Tibial artery (tissue), 4 donors: Measurements from ENCODE around the gene EEF1A2.
A peak's percentile ranks its signal among the peaks of the same experiment; 100 is the strongest.

ENCODE experiments used
- DNase-seq, 2 donors: peaks; one replicate each; pipeline ENCODE4 v3.0.0-alpha.2; 2019
- H3K27ac ChIP-seq, 2 donors: fragments of 200-600 bp; sonication (generic) in 1 of 2; 1 replicate in 1 of 2; 2 replicates in 1 of 2; pipeline ENCODE4 v1.5.1; 2018 to 2019; ENCODE audit warnings: mild to moderate bottlenecking in 1 of 2
- H3K27me3 ChIP-seq, 2 donors: fragments of 200-600 bp; sonication (generic) in 1 of 2; one replicate each; pipeline versions ENCODE4 v1.5.1 to v1.6.0; 2016 to 2019
- H3K36me3 ChIP-seq, 3 donors: fragments of 200-600 bp; sonication (generic) in 2 of 3; one replicate each; pipeline ENCODE4 v1.5.1; 2016 to 2019; ENCODE audit warnings: mild to moderate bottlenecking in 2 of 3
- H3K4me1 ChIP-seq, 4 donors: fragments of 200-600 bp; sonication (generic) in 2 of 4; 1 replicate in 3 of 4; 2 replicates in 1 of 4; pipeline ENCODE4 v1.5.1; 2016 to 2019
- H3K4me3 ChIP-seq, 2 donors: fragments of 200-600 bp; sonication (generic) in 1 of 2; 1 replicate in 1 of 2; 2 replicates in 1 of 2; pipeline ENCODE4 v1.5.1; 2018 to 2019; ENCODE audit warnings: mild to moderate bottlenecking in 2 of 2
- H3K9me3 ChIP-seq, 3 donors: fragments of 200-600 bp; sonication (generic) in 1 of 3; one replicate each; pipeline ENCODE4 v1.5.1; 2016 to 2019
- intact Hi-C: fragments of 100-400 bp; cut with DNase I; formaldehyde crosslinking; loops from one replicate; pipeline ENCODE4 v1.15.0; 2023; ENCODE audit warnings: low total_unique reads
- TF ChIP-seq, protein P1 (sequence below), 2 experiments: fragments of 200-600 bp in 1 of 2; fragments of 450-650 bp in 1 of 2; IDR thresholded peaks; one replicate each; pipeline ENCODE4 v1.5.1; 2017 to 2019; ENCODE audit warnings: antibody characterized with exemption in 2 of 2, mild to moderate bottlenecking in 1 of 2, moderate library complexity in 1 of 2

EEF1A2 gene

DNA sequence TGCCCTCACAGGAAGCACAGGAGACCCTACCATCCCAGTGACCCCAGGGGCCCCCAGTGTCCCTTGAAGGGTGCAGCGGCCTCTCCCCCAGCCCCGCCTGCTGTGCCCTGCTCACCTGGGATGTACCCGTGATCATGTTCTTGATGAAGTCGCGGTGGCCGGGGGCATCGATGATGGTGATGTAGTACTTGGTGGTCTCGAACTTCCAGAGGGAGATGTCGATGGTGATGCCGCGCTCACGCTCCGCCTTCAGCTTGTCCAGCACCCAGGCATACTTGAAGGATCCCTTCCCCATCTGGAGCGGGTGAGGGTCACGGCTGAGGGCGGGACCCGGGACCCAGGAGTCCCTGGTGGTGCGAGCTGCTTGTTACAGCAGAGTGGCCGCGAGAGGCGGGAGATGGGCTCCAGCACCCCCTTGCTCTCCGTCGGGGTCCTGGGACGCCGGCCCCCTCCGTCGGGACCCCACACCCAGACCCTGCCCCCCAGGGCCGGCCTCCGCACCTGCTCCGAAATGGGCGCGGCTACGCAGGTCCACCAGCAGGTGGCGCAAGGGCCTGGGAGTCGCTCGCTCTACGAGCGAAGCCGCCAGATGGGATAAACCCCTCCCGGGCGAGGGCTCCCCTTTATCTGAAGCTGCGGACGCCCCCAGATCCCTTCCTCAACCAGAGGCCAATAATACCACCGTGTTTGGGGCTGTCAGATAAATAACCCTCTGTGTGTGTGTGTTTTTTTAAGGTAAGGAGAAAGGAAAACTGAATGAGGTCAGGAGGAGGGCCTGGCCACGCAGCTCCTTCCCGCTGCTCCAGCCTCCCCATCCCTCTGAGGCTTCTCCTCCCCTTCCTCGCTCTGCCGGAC, 2.9 kb downstream of the EEF1A2 start:
- H3K4me3 ChIP-seq = peak overlapping the region; percentile 14 to 42
- no peak overlapping the region for H3K27ac ChIP-seq
- no peaks in the 10 kb centered on the region for H3K36me3 ChIP-seq
- TF ChIP-seq, protein P1, sequence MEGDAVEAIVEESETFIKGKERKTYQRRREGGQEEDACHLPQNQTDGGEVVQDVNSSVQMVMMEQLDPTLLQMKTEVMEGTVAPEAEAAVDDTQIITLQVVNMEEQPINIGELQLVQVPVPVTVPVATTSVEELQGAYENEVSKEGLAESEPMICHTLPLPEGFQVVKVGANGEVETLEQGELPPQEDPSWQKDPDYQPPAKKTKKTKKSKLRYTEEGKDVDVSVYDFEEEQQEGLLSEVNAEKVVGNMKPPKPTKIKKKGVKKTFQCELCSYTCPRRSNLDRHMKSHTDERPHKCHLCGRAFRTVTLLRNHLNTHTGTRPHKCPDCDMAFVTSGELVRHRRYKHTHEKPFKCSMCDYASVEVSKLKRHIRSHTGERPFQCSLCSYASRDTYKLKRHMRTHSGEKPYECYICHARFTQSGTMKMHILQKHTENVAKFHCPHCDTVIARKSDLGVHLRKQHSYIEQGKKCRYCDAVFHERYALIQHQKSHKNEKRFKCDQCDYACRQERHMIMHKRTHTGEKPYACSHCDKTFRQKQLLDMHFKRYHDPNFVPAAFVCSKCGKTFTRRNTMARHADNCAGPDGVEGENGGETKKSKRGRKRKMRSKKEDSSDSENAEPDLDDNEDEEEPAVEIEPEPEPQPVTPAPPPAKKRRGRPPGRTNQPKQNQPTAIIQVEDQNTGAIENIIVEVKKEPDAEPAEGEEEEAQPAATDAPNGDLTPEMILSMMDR (IDR thresholded peaks at IDR 0.05) = peak; percentile 79 to 91
- intact Hi-C loops = no loop called here
- H3K27me3 ChIP-seq = peaks cover 0 to 87% of the 10 kb centered on the region in 2 donors
- peaks cover 0 to 35% (median 28%) of the 10 kb centered on the region in 4 donors for H3K4me1 ChIP-seq
- peak in 1 of 2 donors; percentile 44 for DNase-seq
- H3K9me3 ChIP-seq = no peaks in the 10 kb centered on the region

DNA sequence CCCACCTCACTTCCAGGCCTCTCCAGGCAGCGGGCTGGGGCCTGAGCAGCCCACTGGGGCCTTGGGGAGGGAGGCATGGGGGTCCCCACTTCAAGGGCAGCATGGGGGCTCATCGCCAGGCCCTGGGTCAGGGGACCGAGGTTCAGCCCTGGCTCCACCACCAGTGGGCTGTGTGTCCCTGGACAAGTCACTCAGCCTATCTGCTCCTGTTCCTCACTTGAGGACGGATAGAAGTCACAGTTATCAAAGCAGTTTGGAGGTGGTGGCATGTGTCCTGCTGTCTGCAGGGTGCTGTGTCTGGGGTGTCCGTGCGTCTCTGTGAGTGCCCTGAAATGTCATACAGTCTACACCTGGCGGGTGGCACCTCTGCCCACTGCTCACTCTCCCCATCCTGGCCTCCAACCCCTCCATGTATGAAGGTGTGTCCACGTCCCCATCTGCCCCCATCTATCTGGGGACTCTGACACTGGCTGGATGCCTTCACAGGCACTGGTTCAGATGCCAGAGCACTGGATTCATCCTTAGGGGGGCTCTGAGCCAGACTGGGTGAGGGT, 3.6 kb downstream of the EEF1A2 start:
- Histone ChIP-seq H3K36me3 (no peaks in the 10 kb centered on the region), H3K27me3 (peaks cover 0 to 87% of the 10 kb centered on the region in 2 donors), H3K4me3 (no peak overlapping the region)

DNA sequence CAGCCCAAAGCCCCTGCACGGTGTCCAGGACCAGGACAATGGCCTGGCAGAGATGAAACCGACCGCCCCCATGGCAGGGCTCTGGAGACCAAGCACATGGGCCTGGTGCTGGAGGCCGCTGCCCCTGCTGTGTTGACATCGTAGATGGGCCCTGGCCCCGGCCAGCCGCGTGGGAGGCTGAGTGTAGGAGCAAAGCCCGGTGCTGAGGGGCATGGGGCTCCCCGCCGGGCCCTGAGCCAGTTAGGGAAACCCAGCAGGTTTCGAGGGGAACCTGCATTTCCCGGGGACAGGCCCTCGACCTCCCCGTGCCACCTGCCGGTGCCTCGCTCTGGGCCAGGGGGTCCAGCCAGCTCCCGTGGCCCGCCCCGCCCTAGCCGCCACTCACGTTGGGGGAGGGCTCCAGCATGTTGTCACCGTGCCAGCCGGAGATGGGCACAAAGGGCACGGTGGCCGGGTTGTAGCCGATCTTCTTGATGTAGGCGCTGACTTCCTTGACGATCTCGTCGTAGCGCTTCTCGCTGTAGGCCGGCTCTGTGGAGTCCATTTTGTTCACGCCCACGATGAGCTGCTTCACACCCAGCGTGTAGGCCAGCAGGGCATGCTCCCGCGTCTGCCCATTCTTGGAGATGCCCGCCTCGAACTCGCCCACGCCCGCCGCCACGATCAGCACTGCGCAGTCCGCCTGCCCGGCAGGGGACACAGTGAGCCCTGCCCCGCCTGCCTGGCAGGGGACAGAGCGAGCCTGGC, 4.3 kb downstream of the EEF1A2 start:
- Histone ChIP-seq H3K4me3 (no peak overlapping the region), H3K36me3 (no peaks in the 10 kb centered on the region)

More for the DNA sequence above, 3.6 kb downstream of the EEF1A2 start:
- no peak overlapping the region for H3K27ac ChIP-seq
- H3K4me1 ChIP-seq = peaks cover 0 to 35% (median 28%) of the 10 kb centered on the region in 4 donors
- TF ChIP-seq, protein P1 (IDR thresholded peaks at IDR 0.05) = no peak
- H3K9me3 ChIP-seq = no peaks in the 10 kb centered on the region
- no peak for DNase-seq
- intact Hi-C loops = no loop called here

DNA sequence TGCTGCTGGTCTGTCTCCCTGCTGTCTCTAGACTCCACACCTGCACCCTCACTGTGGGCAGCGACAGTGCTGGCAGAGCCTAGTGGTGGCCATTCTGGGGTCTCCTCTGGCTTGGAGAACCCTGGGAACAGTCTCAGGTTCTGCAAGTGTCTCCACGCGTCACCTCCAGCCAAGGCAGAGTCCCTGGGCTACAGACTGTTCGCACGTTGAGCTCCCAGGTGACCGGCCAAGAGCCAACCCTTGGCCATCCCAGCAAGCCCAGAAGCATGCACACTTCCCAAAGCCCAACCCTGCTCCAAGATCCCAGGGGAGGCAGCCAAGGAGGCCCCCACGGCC, 4.8 kb downstream of the EEF1A2 start:
- H3K36me3 ChIP-seq = no peaks in the 10 kb centered on the region
- no peak for DNase-seq
- H3K27ac ChIP-seq = no peak overlapping the region
- H3K9me3 ChIP-seq = no peaks in the 10 kb centered on the region
- TF ChIP-seq, protein P1 (IDR thresholded peaks at IDR 0.05) = no peak
- no peak overlapping the region for H3K4me3 ChIP-seq
- peaks cover 0 to 29% (median 24%) of the 10 kb centered on the region in 4 donors for H3K4me1 ChIP-seq
- intact Hi-C loops = no loop called here
- H3K27me3 ChIP-seq = peaks cover 0 to 87% of the 10 kb centered on the region in 2 donors

More for the DNA sequence above, 4.3 kb downstream of the EEF1A2 start:
- no peak for DNase-seq
- peaks cover 0 to 87% of the 10 kb centered on the region in 2 donors for H3K27me3 ChIP-seq
- intact Hi-C loops = no loop called here
- no peaks in the 10 kb centered on the region for H3K9me3 ChIP-seq
- H3K4me1 ChIP-seq = peaks cover 0 to 35% (median 27%) of the 10 kb centered on the region in 4 donors
- TF ChIP-seq, protein P1 (IDR thresholded peaks at IDR 0.05) = no peak
- H3K27ac ChIP-seq = no peak overlapping the region

DNA sequence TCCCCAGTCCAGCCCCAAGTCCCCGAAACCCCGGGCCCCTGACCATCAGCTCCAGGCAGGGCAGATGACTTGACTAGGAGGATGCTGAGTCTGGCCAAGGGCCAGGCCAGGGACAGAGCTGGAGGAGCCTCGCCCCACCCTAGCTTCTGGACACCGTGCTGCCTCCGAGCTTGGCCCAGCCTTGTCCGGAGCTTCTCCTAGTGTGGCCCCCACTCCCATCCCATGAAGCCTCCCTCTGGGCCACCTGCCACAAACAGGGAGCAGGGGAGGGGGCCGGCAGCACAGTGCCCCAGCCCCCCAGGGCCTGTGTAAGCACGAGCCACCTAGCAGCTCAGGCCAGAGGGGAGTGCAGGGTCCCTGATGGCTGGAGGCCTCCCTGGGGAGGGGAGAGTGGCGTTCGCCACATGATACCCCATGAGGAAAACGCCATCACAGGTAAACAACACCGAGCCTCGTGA, 5.3 kb downstream of the EEF1A2 start:
- peaks cover 0 to 25% (median 21%) of the 10 kb centered on the region in 4 donors for H3K4me1 ChIP-seq
- no peaks in the 10 kb centered on the region for H3K36me3 ChIP-seq
- intact Hi-C loops = no loop called here
- H3K27ac ChIP-seq = no peak overlapping the region
- H3K27me3 ChIP-seq = peaks cover 0 to 87% of the 10 kb centered on the region in 2 donors
- no peak overlapping the region for H3K4me3 ChIP-seq
- H3K9me3 ChIP-seq = no peaks in the 10 kb centered on the region
- no peak for DNase-seq
- TF ChIP-seq, protein P1 (IDR thresholded peaks at IDR 0.05) = no peak
